Measurements from ENCODE around the gene FBXO5.
A peak's percentile ranks its signal among the peaks of the same experiment; 100 is the strongest.
"Not testable (repeated sequence)": the region's sequence is repeated elsewhere in the genome, so short reads cannot be mapped to it uniquely, and the experiment has no call there.

FBXO5 gene

DNA sequence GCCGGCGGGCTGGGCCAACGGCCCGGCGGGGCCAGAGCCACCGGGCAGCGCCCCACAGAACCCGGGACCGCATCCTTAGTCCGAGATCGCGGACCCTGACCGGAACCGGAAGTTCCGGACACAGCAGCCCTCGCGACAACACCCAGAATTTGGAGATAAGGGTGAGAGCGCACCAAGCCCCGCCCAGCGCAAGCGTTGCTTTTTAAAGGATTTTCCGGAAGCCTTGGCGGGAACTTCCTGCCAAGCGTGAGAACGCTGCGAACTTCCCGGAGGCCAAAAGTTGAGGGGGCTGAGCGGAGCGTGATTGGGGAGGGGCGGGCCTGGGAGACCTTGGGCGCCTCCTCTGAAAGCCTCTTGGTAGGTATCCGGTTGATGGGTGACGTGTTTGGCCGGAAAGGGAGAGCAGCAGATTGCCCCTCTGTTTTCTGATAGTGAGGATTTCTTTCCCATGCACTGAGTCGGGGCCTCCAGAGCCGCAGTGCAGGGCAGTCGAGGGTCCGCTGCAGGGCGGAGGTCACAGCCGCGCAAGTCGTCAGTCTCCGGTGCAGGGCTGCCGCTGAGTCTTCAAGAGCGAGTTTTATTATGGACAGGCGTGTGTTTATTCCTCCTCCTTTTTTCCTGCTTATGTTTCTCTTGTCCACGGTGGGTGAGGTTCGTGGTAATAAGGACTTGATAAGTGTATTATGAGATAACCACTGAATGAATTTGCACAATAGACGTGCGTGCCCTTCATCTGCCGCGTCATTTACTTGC is 19.9 kb upstream of the FBXO5 start, which contains the start of gene MTRF1L:
Gene MTRF1L (minus strand): TSS at position 97 of the 753 bp plus-strand sequence. CDS start 24 bp downstream, at position 73.
- Mint-ChIP-seq H3K4me3 (peak within 1 kb of the TSS; percentile 100), H3K27me3 (no peaks in the 10 kb centered on the region), H3K27ac (peak within 1 kb of the TSS; percentile 99), H3K4me1 (ENCODE audit: low read depth) (peaks cover 41% of the 10 kb centered on the region), H3K36me3 (ENCODE audit: low read depth) (peaks cover 47% of the 10 kb centered on the region), H3K9me3 (no peaks in the 10 kb centered on the region)
- peak; percentile 89 for DNase-seq

DNA sequence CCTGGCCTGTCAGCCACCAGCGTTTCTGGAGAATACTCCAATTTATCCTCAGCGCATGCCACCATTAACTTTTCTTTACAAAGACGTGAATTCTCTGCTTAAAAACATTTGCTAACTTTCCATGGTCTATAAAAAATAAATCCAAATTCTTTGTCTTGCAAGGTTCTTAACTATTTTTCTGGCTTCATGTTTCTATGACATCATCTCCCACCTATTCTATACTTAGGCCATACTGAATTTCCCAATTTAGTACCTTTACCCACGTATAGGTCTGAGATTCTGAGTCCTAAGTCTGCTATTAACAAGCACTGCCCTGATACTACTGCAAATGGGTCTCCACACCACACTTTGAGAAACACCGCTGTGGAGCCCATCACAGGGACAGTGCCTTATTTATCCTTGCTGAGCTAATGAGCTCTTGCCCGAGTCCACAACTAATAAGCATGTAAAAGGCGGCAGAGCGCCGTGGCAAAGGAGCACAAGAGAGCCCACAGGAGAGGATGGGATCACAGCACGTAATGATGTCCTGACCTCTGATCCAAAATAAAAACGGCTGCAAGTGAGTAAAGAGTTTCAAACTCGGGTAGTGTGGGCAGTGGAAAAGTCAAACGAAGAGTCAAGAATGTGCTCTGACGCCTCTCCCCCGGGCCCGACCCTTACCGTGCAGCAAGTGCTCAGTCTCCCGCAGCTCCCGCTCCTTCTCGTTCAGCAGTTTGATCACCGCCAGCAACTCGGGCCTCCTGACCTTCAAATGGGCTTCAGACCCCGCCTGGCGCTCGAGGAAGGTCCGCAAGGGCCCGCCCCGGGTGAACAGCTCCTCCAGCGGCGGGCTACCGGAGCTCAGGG is 19.1 kb upstream of the FBXO5 start:
- Mint-ChIP-seq H3K27me3 (no peaks in the 10 kb centered on the region), H3K36me3 (ENCODE audit: low read depth) (peaks cover 55% of the 10 kb centered on the region), H3K4me3 (peak overlapping the region; percentile 100), H3K9me3 (no peaks in the 10 kb centered on the region), H3K4me1 (ENCODE audit: low read depth) (peaks cover 47% of the 10 kb centered on the region), H3K27ac (peak overlapping the region; percentile 97)
- DNase-seq: no peak

- H3K9me3 Mint-ChIP-seq, H3K27me3 Mint-ChIP-seq, DNase-seq: not testable (repeated sequence)
- H3K4me1 Mint-ChIP-seq (ENCODE audit: low read depth): peaks cover 59% of the 10 kb centered on the region
- peak overlapping the region; percentile 97 for H3K27ac Mint-ChIP-seq
- H3K4me3 Mint-ChIP-seq: peak overlapping the region; percentile 100
- peaks cover 67% of the 10 kb centered on the region for H3K36me3 Mint-ChIP-seq (ENCODE audit: low read depth)
Measured at GRCh38 chr6:153000790-153001189, 17.9 kb upstream of the FBXO5 start.

DNA sequence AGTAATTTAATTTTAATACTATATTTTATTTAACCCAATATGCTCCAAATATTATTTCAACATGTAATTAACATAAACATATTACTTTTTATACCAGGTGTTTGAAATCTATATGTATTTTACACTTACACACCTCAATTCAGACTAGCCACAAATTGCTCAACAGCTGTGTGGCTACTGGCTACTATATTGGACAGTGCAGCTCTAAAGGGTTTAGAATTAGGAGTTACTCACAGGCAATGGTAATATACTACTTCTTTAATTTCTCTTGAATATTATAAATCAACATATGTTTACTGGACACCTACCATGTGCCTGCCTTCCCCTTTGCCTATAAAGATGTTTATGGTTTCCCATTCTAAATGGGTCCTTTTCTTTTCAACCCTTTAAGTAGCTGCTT is 17.4 kb upstream of the FBXO5 start:
- H3K27me3 Mint-ChIP-seq: no peaks in the 10 kb centered on the region
- H3K36me3 Mint-ChIP-seq (ENCODE audit: low read depth): peaks cover 72% of the 10 kb centered on the region
- H3K27ac Mint-ChIP-seq: peak overlapping the region; percentile 67
- H3K9me3 Mint-ChIP-seq: no peaks in the 10 kb centered on the region
- peaks cover 64% of the 10 kb centered on the region for H3K4me1 Mint-ChIP-seq (ENCODE audit: low read depth)
- no peak for DNase-seq
- peak overlapping the region; percentile 100 for H3K4me3 Mint-ChIP-seq

DNA sequence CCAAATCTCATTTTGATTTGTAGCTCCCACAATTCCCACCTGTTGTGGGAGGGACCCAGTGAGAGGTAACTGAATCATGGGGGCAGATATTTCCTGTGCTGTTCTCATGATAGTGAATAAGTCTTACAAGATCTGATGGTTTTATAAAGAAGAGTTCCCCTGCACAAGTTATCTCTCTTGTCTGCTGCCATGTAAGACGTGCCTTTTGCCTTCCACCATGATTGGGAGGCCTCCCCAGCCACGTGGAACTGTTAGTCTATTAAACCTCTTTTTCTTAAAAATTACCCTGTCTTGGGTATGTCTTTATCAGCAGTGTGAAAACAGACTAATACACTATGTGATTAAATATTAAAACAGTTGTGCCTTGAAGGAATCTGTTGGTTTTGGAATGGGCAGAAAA is 16.7 kb upstream of the FBXO5 start:
- H3K4me3 Mint-ChIP-seq: peak overlapping the region; percentile 31
- H3K27me3 Mint-ChIP-seq, DNase-seq, H3K9me3 Mint-ChIP-seq: not testable (repeated sequence)
- peaks cover 78% of the 10 kb centered on the region for H3K36me3 Mint-ChIP-seq (ENCODE audit: low read depth)
- H3K27ac Mint-ChIP-seq: peak overlapping the region; percentile 9
- peaks cover 68% of the 10 kb centered on the region for H3K4me1 Mint-ChIP-seq (ENCODE audit: low read depth)

GRCh38 chr6:152993847-152994246 is 11.0 kb upstream of the FBXO5 start:
- Mint-ChIP-seq H3K27ac (peak overlapping the region; percentile 91), H3K9me3 (no peaks in the 10 kb centered on the region), H3K27me3 (no peaks in the 10 kb centered on the region), H3K36me3 (ENCODE audit: low read depth) (peaks cover 89% of the 10 kb centered on the region), H3K4me1 (ENCODE audit: low read depth) (peaks cover 56% of the 10 kb centered on the region), H3K4me3 (no peak overlapping the region)
- no peak for DNase-seq

- peak overlapping the region; percentile 91 for H3K27ac Mint-ChIP-seq
- no peaks in the 10 kb centered on the region for H3K9me3 Mint-ChIP-seq
- H3K4me3 Mint-ChIP-seq: no peak overlapping the region
- DNase-seq: no peak
- H3K36me3 Mint-ChIP-seq (ENCODE audit: low read depth): peaks cover 85% of the 10 kb centered on the region
- H3K27me3 Mint-ChIP-seq: no peaks in the 10 kb centered on the region
- peaks cover 55% of the 10 kb centered on the region for H3K4me1 Mint-ChIP-seq (ENCODE audit: low read depth)
Measured at GRCh38 chr6:152993431-152993830, 10.6 kb upstream of the FBXO5 start.

GRCh38 chr6:152986978-152987377 is 4.1 kb upstream of the FBXO5 start:
- H3K27ac Mint-ChIP-seq: peak overlapping the region; percentile 54
- peaks cover 59% of the 10 kb centered on the region for H3K36me3 Mint-ChIP-seq (ENCODE audit: low read depth)
- no peak overlapping the region for H3K4me3 Mint-ChIP-seq
- peaks cover 24% of the 10 kb centered on the region for H3K4me1 Mint-ChIP-seq (ENCODE audit: low read depth)
- DNase-seq: no peak
- H3K27me3 Mint-ChIP-seq: no peaks in the 10 kb centered on the region
- no peaks in the 10 kb centered on the region for H3K9me3 Mint-ChIP-seq

- not testable (repeated sequence) for H3K9me3 Mint-ChIP-seq, H3K27me3 Mint-ChIP-seq, DNase-seq
- peak overlapping the region; percentile 50 for H3K27ac Mint-ChIP-seq
- peaks cover 32% of the 10 kb centered on the region for H3K4me1 Mint-ChIP-seq (ENCODE audit: low read depth)
- peaks cover 59% of the 10 kb centered on the region for H3K36me3 Mint-ChIP-seq (ENCODE audit: low read depth)
- peak overlapping the region; percentile 96 for H3K4me3 Mint-ChIP-seq
Measured at GRCh38 chr6:152985300-152985699, 2.5 kb upstream of the FBXO5 start.

DNA sequence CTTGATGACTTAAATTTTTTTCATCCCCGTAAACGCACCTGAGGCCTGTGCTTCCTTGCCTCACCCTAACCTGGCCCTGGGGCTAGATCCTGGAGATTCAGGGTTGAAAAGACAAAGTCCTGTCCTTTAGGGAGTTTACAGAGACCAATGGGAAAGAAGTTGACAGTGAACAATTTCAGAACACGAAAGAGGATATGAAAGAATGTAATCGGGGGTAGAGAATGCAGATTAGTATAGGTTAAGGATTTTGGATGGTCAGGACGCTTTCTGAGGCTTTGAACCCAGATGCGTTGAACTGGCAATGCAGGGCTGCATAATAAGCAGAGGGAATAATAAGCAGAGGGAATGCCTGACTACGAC is 1.7 kb upstream of the FBXO5 start:
- peaks cover 34% of the 10 kb centered on the region for H3K4me1 Mint-ChIP-seq (ENCODE audit: low read depth)

GRCh38 chr6:152983637-152984512 is 1.0 kb upstream of the FBXO5 start:
- Mint-ChIP-seq H3K36me3 (ENCODE audit: low read depth) (peaks cover 64% of the 10 kb centered on the region), H3K27me3 (no peaks in the 10 kb centered on the region), H3K9me3 (no peaks in the 10 kb centered on the region), H3K27ac (peak overlapping the region; percentile 100), H3K4me1 (ENCODE audit: low read depth) (peaks cover 37% of the 10 kb centered on the region), H3K4me3 (peak overlapping the region; percentile 96)
- DNase-seq: peak; percentile 82

More for the DNA sequence above, 1.7 kb upstream of the FBXO5 start:
- H3K4me3 Mint-ChIP-seq: peak overlapping the region; percentile 96
- DNase-seq: no peak
- H3K27ac Mint-ChIP-seq: peak overlapping the region; percentile 100
- no peaks in the 10 kb centered on the region for H3K27me3 Mint-ChIP-seq
- no peaks in the 10 kb centered on the region for H3K9me3 Mint-ChIP-seq
- H3K36me3 Mint-ChIP-seq (ENCODE audit: low read depth): peaks cover 59% of the 10 kb centered on the region

GRCh38 chr6:152981989-152982903 is 595 bp downstream of the FBXO5 start:
- H3K36me3 Mint-ChIP-seq (ENCODE audit: low read depth): peaks cover 78% of the 10 kb centered on the region
- no peaks in the 10 kb centered on the region for H3K27me3 Mint-ChIP-seq
- no peaks in the 10 kb centered on the region for H3K9me3 Mint-ChIP-seq
- DNase-seq: peak; percentile 33
- peak overlapping the region; percentile 100 for H3K27ac Mint-ChIP-seq
- peak overlapping the region; percentile 96 for H3K4me3 Mint-ChIP-seq
- peaks cover 45% of the 10 kb centered on the region for H3K4me1 Mint-ChIP-seq (ENCODE audit: low read depth)

DNA sequence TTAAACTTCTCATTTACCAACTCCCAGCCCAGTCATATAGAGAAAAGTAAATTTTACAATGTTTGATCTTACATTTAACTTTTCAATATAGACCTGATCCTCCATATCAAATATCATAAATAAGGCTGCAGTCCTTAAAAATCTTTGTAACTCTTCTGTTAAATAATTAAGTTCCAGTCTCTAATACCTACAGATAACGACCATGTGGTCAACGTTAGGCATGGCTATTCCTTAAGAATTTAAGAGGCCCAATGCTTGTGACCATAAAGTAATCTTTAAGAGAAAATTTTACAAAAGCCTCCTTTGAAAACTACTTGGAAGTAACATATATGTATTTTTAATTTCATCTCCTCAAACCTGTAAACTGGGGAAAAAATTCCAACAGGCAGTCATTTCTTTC is 1.6 kb downstream of the FBXO5 start:
- Mint-ChIP-seq H3K36me3 (ENCODE audit: low read depth) (peaks cover 80% of the 10 kb centered on the region), H3K9me3 (no peaks in the 10 kb centered on the region), H3K4me1 (ENCODE audit: low read depth) (peaks cover 48% of the 10 kb centered on the region), H3K27ac (peak overlapping the region; percentile 51), H3K27me3 (no peaks in the 10 kb centered on the region), H3K4me3 (peak overlapping the region; percentile 96)
- DNase-seq: no peak
